ENCODE results near the gene HERPUD1.
A peak's percentile ranks its signal among the peaks of the same experiment; 100 is the strongest.
"Not testable (repeated sequence)": the region's sequence is repeated elsewhere in the genome, so short reads cannot be mapped to it uniquely, and the experiment has no call there.

Gene HERPUD1

GRCh38 chr16:56985288-56985961 is 53.5 kb downstream of the HERPUD1 start:
- DNase-seq = no peak
- H3K4me1 ChIP-seq (ENCODE audit: control extremely low read depth in 1 of 4, control insufficient read depth in 4 of 4, insufficient read depth in 4 of 4, low read length in 3 of 4) = peaks cover 4 to 26% (median 21%) of the 10 kb centered on the region in 4 experiments
- H3K4me3 ChIP-seq (ENCODE audit: control insufficient read depth in 1 of 7, extremely low read depth in 1 of 7, insufficient read depth in 4 of 7, low read depth in 2 of 7, low read length in 6 of 7) = no peak overlapping the region
- H3K36me3 ChIP-seq (ENCODE audit: control insufficient read depth in 4 of 4, insufficient read depth in 4 of 4, low read length in 3 of 4) = peaks cover 0 to 8% (median 0%) of the 10 kb centered on the region in 4 experiments
- no peak overlapping the region for H3K27ac ChIP-seq (ENCODE audit: insufficient read depth in 1 of 2, low read depth in 1 of 2, low read length in 2 of 2, poor library complexity in 1 of 2, severe bottlenecking in 2 of 2)
- 100% methylated on average over 6 of the region's 7 CpGs for WGBS (ENCODE audit: insufficient coverage)
- H3K9me3 ChIP-seq (ENCODE audit: control extremely low read depth in 1 of 5, control insufficient read depth in 4 of 5, insufficient read depth in 2 of 5, low read depth in 1 of 5, low read length in 4 of 5) = no peaks in the 10 kb centered on the region
- ChIA-PET CTCF (interaction anchor here (0.8 to 3.8 kb wide), 3 partner anchors 16 to 21 kb away, joined by 3 to 19 read pairs (median 5); no protein-coding TSS in a partner anchor), POLR2A (no interaction called here)
- no peaks in the 10 kb centered on the region for H3K27me3 ChIP-seq (replicated peaks in 2 of 5; ENCODE audit: control insufficient read depth in 4 of 5, insufficient read depth in 5 of 5, low read length in 4 of 5)

GRCh38 chr16:56985962-56986360 is 54.0 kb downstream of the HERPUD1 start:
- Histone ChIP-seq H3K36me3 (ENCODE audit: control insufficient read depth in 4 of 4, insufficient read depth in 4 of 4, low read length in 3 of 4) (peaks cover 0 to 8% (median 0%) of the 10 kb centered on the region in 4 experiments), H3K9me3 (ENCODE audit: control extremely low read depth in 1 of 5, control insufficient read depth in 4 of 5, insufficient read depth in 2 of 5, low read depth in 1 of 5, low read length in 4 of 5) (no peaks in the 10 kb centered on the region), H3K4me1 (ENCODE audit: control extremely low read depth in 1 of 4, control insufficient read depth in 4 of 4, insufficient read depth in 4 of 4, low read length in 3 of 4) (peaks cover 5 to 30% (median 25%) of the 10 kb centered on the region in 4 experiments), H3K27me3 (replicated peaks in 2 of 5; ENCODE audit: control insufficient read depth in 4 of 5, insufficient read depth in 5 of 5, low read length in 4 of 5) (no peaks in the 10 kb centered on the region), H3K4me3 (ENCODE audit: control insufficient read depth in 1 of 7, extremely low read depth in 1 of 7, insufficient read depth in 4 of 7, low read depth in 2 of 7, low read length in 6 of 7) (no peak overlapping the region), H3K27ac (ENCODE audit: insufficient read depth in 1 of 2, low read depth in 1 of 2, low read length in 2 of 2, poor library complexity in 1 of 2, severe bottlenecking in 2 of 2) (no peak overlapping the region)
- ChIA-PET CTCF (interaction anchor here (1.5 kb wide), 1 partner anchor 21 kb away, joined by 5 read pairs; no protein-coding TSS in a partner anchor), POLR2A (no interaction called here)
- no peak for DNase-seq
- WGBS (ENCODE audit: insufficient coverage) = 91% methylated on average over 2 of the region's 2 CpGs

- no peak overlapping the region for H3K27ac ChIP-seq (ENCODE audit: insufficient read depth in 1 of 2, low read depth in 1 of 2, low read length in 2 of 2, poor library complexity in 1 of 2, severe bottlenecking in 2 of 2)
- peaks cover 5 to 30% (median 26%) of the 10 kb centered on the region in 4 experiments for H3K4me1 ChIP-seq (ENCODE audit: control extremely low read depth in 1 of 4, control insufficient read depth in 4 of 4, insufficient read depth in 4 of 4, low read length in 3 of 4)
- ChIA-PET POLR2A (no interaction called here), CTCF (interaction anchor here (1.5 to 3.9 kb wide), 2 partner anchors 10 to 22 kb away, joined by 5 to 17 read pairs; no protein-coding TSS in a partner anchor)
- peaks cover 0 to 8% (median 0%) of the 10 kb centered on the region in 4 experiments for H3K36me3 ChIP-seq (ENCODE audit: control insufficient read depth in 4 of 4, insufficient read depth in 4 of 4, low read length in 3 of 4)
- no peaks in the 10 kb centered on the region for H3K9me3 ChIP-seq (ENCODE audit: control extremely low read depth in 1 of 5, control insufficient read depth in 4 of 5, insufficient read depth in 2 of 5, low read depth in 1 of 5, low read length in 4 of 5)
- no peak for DNase-seq
- H3K27me3 ChIP-seq (replicated peaks in 2 of 5; ENCODE audit: control insufficient read depth in 4 of 5, insufficient read depth in 5 of 5, low read length in 4 of 5) = no peaks in the 10 kb centered on the region
- WGBS (ENCODE audit: insufficient coverage) = no CpG with 5 or more reads among the region's 1 CpG
- no peak overlapping the region for H3K4me3 ChIP-seq (ENCODE audit: control insufficient read depth in 1 of 7, extremely low read depth in 1 of 7, insufficient read depth in 4 of 7, low read depth in 2 of 7, low read length in 6 of 7)
These were observed 54.4 kb downstream of the HERPUD1 start for GRCh38 chr16:56986361-56986760.

GRCh38 chr16:56986908-56987307 is 55.0 kb downstream of the HERPUD1 start:
- WGBS (ENCODE audit: insufficient coverage) = 95% methylated on average over 4 of the region's 4 CpGs
- H3K36me3 ChIP-seq (ENCODE audit: control insufficient read depth in 4 of 4, insufficient read depth in 4 of 4, low read length in 3 of 4); POLR2A ChIA-PET; H3K4me3 ChIP-seq (ENCODE audit: control insufficient read depth in 1 of 7, extremely low read depth in 1 of 7, insufficient read depth in 4 of 7, low read depth in 2 of 7, low read length in 6 of 7); H3K27ac ChIP-seq (ENCODE audit: insufficient read depth in 1 of 2, low read depth in 1 of 2, low read length in 2 of 2, poor library complexity in 1 of 2, severe bottlenecking in 2 of 2); H3K27me3 ChIP-seq (replicated peaks in 2 of 5; ENCODE audit: control insufficient read depth in 4 of 5, insufficient read depth in 5 of 5, low read length in 4 of 5); DNase-seq; H3K9me3 ChIP-seq (ENCODE audit: control extremely low read depth in 1 of 5, control insufficient read depth in 4 of 5, insufficient read depth in 2 of 5, low read depth in 1 of 5, low read length in 4 of 5): not testable (repeated sequence)
- CTCF ChIA-PET = interaction anchor here (0.7 to 3.9 kb wide), 6 partner anchors 10 to 52 kb away, joined by 3 to 17 read pairs (median 6); partner anchors contain the start of gene CETP
- peaks cover 5 to 30% (median 26%) of the 10 kb centered on the region in 4 experiments for H3K4me1 ChIP-seq (ENCODE audit: control extremely low read depth in 1 of 4, control insufficient read depth in 4 of 4, insufficient read depth in 4 of 4, low read length in 3 of 4)

- WGBS (ENCODE audit: insufficient coverage) = 100% methylated on average over 1 of the region's 2 CpGs
- Histone ChIP-seq H3K27ac (ENCODE audit: insufficient read depth in 1 of 2, low read depth in 1 of 2, low read length in 2 of 2, poor library complexity in 1 of 2, severe bottlenecking in 2 of 2) (no peak overlapping the region), H3K4me1 (ENCODE audit: control extremely low read depth in 1 of 4, control insufficient read depth in 4 of 4, insufficient read depth in 4 of 4, low read length in 3 of 4) (peaks cover 5 to 30% (median 26%) of the 10 kb centered on the region in 4 experiments)
These were observed 55.8 kb downstream of the HERPUD1 start for GRCh38 chr16:56987692-56988091.

GRCh38 chr16:56988161-56988947 is 56.4 kb downstream of the HERPUD1 start:
- ChIA-PET POLR2A (no interaction called here), CTCF (interaction anchor here (1.1 to 3.9 kb wide), 7 partner anchors 10 to 27 kb away, joined by 3 to 17 read pairs (median 7); partner anchors contain the start of gene CETP)
- no peak for DNase-seq
- Histone ChIP-seq H3K4me1 (ENCODE audit: control extremely low read depth in 1 of 4, control insufficient read depth in 4 of 4, insufficient read depth in 4 of 4, low read length in 3 of 4) (peaks cover 5 to 30% (median 26%) of the 10 kb centered on the region in 4 experiments), H3K9me3 (ENCODE audit: control extremely low read depth in 1 of 5, control insufficient read depth in 4 of 5, insufficient read depth in 2 of 5, low read depth in 1 of 5, low read length in 4 of 5) (no peaks in the 10 kb centered on the region), H3K27ac (ENCODE audit: insufficient read depth in 1 of 2, low read depth in 1 of 2, low read length in 2 of 2, poor library complexity in 1 of 2, severe bottlenecking in 2 of 2) (no peak overlapping the region), H3K36me3 (ENCODE audit: control insufficient read depth in 4 of 4, insufficient read depth in 4 of 4, low read length in 3 of 4) (peaks cover 0 to 5% (median 2%) of the 10 kb centered on the region in 4 experiments), H3K4me3 (ENCODE audit: control insufficient read depth in 1 of 7, extremely low read depth in 1 of 7, insufficient read depth in 4 of 7, low read depth in 2 of 7, low read length in 6 of 7) (peak overlapping the region in 5 of 7 experiments; percentile 80 to 95 (median 84)), H3K27me3 (replicated peaks in 2 of 5; ENCODE audit: control insufficient read depth in 4 of 5, insufficient read depth in 5 of 5, low read length in 4 of 5) (no peaks in the 10 kb centered on the region)
- WGBS (ENCODE audit: insufficient coverage) = 93% methylated on average over 3 of the region's 6 CpGs

More at GRCh38 chr16:56987692-56988091, 55.8 kb downstream of the HERPUD1 start:
- Histone ChIP-seq H3K9me3 (ENCODE audit: control extremely low read depth in 1 of 5, control insufficient read depth in 4 of 5, insufficient read depth in 2 of 5, low read depth in 1 of 5, low read length in 4 of 5) (no peaks in the 10 kb centered on the region), H3K36me3 (ENCODE audit: control insufficient read depth in 4 of 4, insufficient read depth in 4 of 4, low read length in 3 of 4) (peaks cover 0 to 5% (median 2%) of the 10 kb centered on the region in 4 experiments), H3K27me3 (replicated peaks in 2 of 5; ENCODE audit: control insufficient read depth in 4 of 5, insufficient read depth in 5 of 5, low read length in 4 of 5) (no peaks in the 10 kb centered on the region), H3K4me3 (ENCODE audit: control insufficient read depth in 1 of 7, extremely low read depth in 1 of 7, insufficient read depth in 4 of 7, low read depth in 2 of 7, low read length in 6 of 7) (no peak overlapping the region)
- DNase-seq = no peak
- CTCF ChIA-PET = interaction anchor here (1.1 to 3.9 kb wide), 5 partner anchors 11 to 26 kb away, joined by 3 to 17 read pairs (median 7); partner anchors contain the start of gene CETP
- POLR2A ChIA-PET = no interaction called here

All from common myeloid progenitor, CD34-positive (primary cell).